H1 (cell line): ENCODE measurements around the gene SNTG2. TPM values are rescaled to one million over a fixed set of nuclear protein-coding genes. Genes with fewer than 3 reads are reported as not detected.

Source experiments
- CTCF ChIA-PET: fragments of 300-600 bp; sonication (Branson Sonifier 250); formaldehyde crosslinking; loops from one replicate; lab custom pipeline; 2021; ENCODE audit not compliant: partially characterized antibody; lab: Charles Lee
- POLR2A ChIA-PET: fragments of 300-600 bp; sonication (Branson Sonifier 250); formaldehyde crosslinking; loops from one replicate; lab custom pipeline; 2021; ENCODE audit warnings: inconsistent platforms; ENCODE audit not compliant: partially characterized antibody; lab: Charles Lee
- DNase-seq, 2 experiments: peaks; one replicate each; pipeline versions ENCODE4 v3.0.0 to v3.0.0-alpha.2; 2010 to 2022; ENCODE audit warnings: low spot score in 2 of 2, low read depth in 1 of 2, mixed read lengths in 1 of 2
- FAIRE-seq: peaks from 2 replicates; lab custom pipeline; 2011; peaks lifted over from hg19 to GRCh38; lab: Jason Lieb, UNC
- H2AFZ ChIP-seq: 2 replicates; pipeline ENCODE4 v1.8.1; 2012; ENCODE audit warnings: low read length, inconsistent platforms
- H2AK5ac ChIP-seq: 2 replicates; pipeline ENCODE4 v1.6.1; 2013; ENCODE audit warnings: low read depth, low read length
- H2BK120ac ChIP-seq: replicated peaks from 2 replicates; pipeline ENCODE3; 2013; ENCODE audit warnings: low read depth, low read length, inconsistent platforms
- H2BK12ac ChIP-seq: 2 replicates; pipeline ENCODE4 v1.6.1; 2013; ENCODE audit warnings: low read depth, low read length
- H2BK15ac ChIP-seq: 2 replicates; pipeline ENCODE4 v1.6.1; 2013; ENCODE audit warnings: low read length
- H2BK20ac ChIP-seq: 2 replicates; pipeline ENCODE4 v1.6.1; 2013; ENCODE audit warnings: low read length
- H2BK5ac ChIP-seq: 2 replicates; pipeline ENCODE4 v1.6.1; 2013; ENCODE audit warnings: low read depth, low read length
- H3K14ac ChIP-seq: 2 replicates; pipeline ENCODE4 v1.6.1; 2013; ENCODE audit warnings: inconsistent platforms; ENCODE audit not compliant: insufficient read length
- H3K18ac ChIP-seq: 2 replicates; pipeline ENCODE4 v1.6.1; 2013; ENCODE audit warnings: low read length; ENCODE audit errors: extremely low read depth
- H3K23ac ChIP-seq: 2 replicates; pipeline ENCODE4 v1.6.1; 2013; ENCODE audit warnings: inconsistent platforms; ENCODE audit not compliant: insufficient read length
- H3K23me2 ChIP-seq: 2 replicates; pipeline ENCODE4 v1.6.1; 2013; ENCODE audit warnings: low read depth, low read length
- H3K27ac ChIP-seq: 2 replicates; pipeline ENCODE4 v1.6.1; 2011; ENCODE audit warnings: low read depth, low read length, inconsistent platforms
- H3K27me3 ChIP-seq, 4 experiments: replicated peaks in 1 of 4; 1 replicate in 1 of 4; 2 replicates in 3 of 4; pipeline versions ENCODE4 v1.6.1 to v1.8.1; 2011 to 2013; ENCODE audit warnings: low read length in 3 of 4, mild to moderate bottlenecking in 3 of 4, inconsistent platforms in 2 of 4, mixed read lengths in 2 of 4, moderate library complexity in 1 of 4; ENCODE audit not compliant: control insufficient read depth in 3 of 4, insufficient read depth in 3 of 4; ENCODE audit errors: extremely low read depth in 1 of 4
- H3K36me3 ChIP-seq, 4 experiments: 2 replicates each; pipeline versions ENCODE4 v1.6.1 to v1.8.1; 2011 to 2013; ENCODE audit warnings: mild to moderate bottlenecking in 4 of 4, low read length in 3 of 4, moderate library complexity in 2 of 4, control low read depth in 1 of 4, inconsistent platforms in 1 of 4; ENCODE audit not compliant: insufficient read depth in 4 of 4, control insufficient read depth in 2 of 4
- H3K4ac ChIP-seq: replicated peaks from 2 replicates; pipeline ENCODE3; 2013; ENCODE audit warnings: low read length, low read depth, mixed read lengths, inconsistent platforms; ENCODE audit not compliant: insufficient read length
- H3K4me1 ChIP-seq, 4 experiments: replicated peaks in 1 of 4; 1 replicate in 1 of 4; 2 replicates in 3 of 4; pipeline versions ENCODE4 v1.6.1 to v1.8.1; 2011 to 2013; ENCODE audit warnings: low read length in 3 of 4, inconsistent platforms in 2 of 4, mixed read lengths in 1 of 4; ENCODE audit not compliant: insufficient read depth in 4 of 4, control insufficient read depth in 3 of 4
- H3K4me2 ChIP-seq, 2 experiments: 2 replicates each; pipeline versions ENCODE4 v1.6.1 to v1.8.1; 2011 to 2013; ENCODE audit warnings: low read depth in 2 of 2, low read length in 2 of 2, control low read depth in 1 of 2, inconsistent platforms in 1 of 2, mild to moderate bottlenecking in 1 of 2; ENCODE audit not compliant: insufficient read depth in 1 of 2
- H3K4me3 ChIP-seq, 4 experiments: fragments of 200-600, 300-600 bp in 1 of 4; sonication (generic), shearing (Covaris generic), sonication (Bioruptor Twin) in 1 of 4; 2 replicates each; pipeline versions ENCODE4 v1.5.1 to v1.8.1; 2011 to 2016; ENCODE audit warnings: low read length in 4 of 4, low read depth in 3 of 4, control low read depth in 2 of 4, inconsistent platforms in 2 of 4, mild to moderate bottlenecking in 2 of 4, mixed read lengths in 1 of 4, moderate library complexity in 1 of 4; ENCODE audit not compliant: insufficient read depth in 2 of 4; ENCODE audit errors: extremely low read depth in 1 of 4
- H3K56ac ChIP-seq: replicated peaks from 2 replicates; pipeline ENCODE3; 2013; ENCODE audit warnings: low read depth, mild to moderate bottlenecking, mixed read lengths, low read length, inconsistent platforms; ENCODE audit not compliant: insufficient read length
- H3K79me1 ChIP-seq: 2 replicates; pipeline ENCODE4 v1.6.1; 2013; ENCODE audit warnings: low read depth, low read length, control low read depth
- H3K79me2 ChIP-seq, 2 experiments: 2 replicates each; pipeline versions ENCODE4 v1.6.1 to v1.8.1; 2012 to 2013; ENCODE audit warnings: low read length in 2 of 2, mild to moderate bottlenecking in 2 of 2, inconsistent platforms in 1 of 2; ENCODE audit not compliant: insufficient read depth in 2 of 2, control insufficient read depth in 1 of 2
- H3K9ac ChIP-seq, 4 experiments: replicated peaks in 1 of 4; 1 replicate in 1 of 4; 2 replicates in 3 of 4; pipeline versions ENCODE4 v1.6.1 to v1.8.1; 2011 to 2013; ENCODE audit warnings: low read depth in 3 of 4, low read length in 3 of 4, control low read depth in 2 of 4, mild to moderate bottlenecking in 2 of 4, moderate library complexity in 2 of 4, inconsistent platforms in 1 of 4; ENCODE audit errors: extremely low read depth in 1 of 4
- H3K9me3 ChIP-seq, 2 experiments: 2 replicates each; pipeline versions ENCODE4 v1.6.1 to v1.8.1; 2012 to 2013; ENCODE audit warnings: mild to moderate bottlenecking in 2 of 2, moderate library complexity in 2 of 2, control low read depth in 1 of 2, inconsistent platforms in 1 of 2, low read depth in 1 of 2, low read length in 1 of 2, mixed read lengths in 1 of 2; ENCODE audit not compliant: insufficient read depth in 2 of 2
- H4K20me1 ChIP-seq, 2 experiments: replicated peaks in 1 of 2; 2 replicates each; pipeline versions ENCODE3 to v1.8.1; 2011 to 2013; ENCODE audit warnings: inconsistent platforms in 2 of 2, low read length in 2 of 2, mild to moderate bottlenecking in 1 of 2; ENCODE audit not compliant: insufficient read depth in 2 of 2, control insufficient read depth in 1 of 2
- H4K5ac ChIP-seq: 2 replicates; pipeline ENCODE4 v1.6.1; 2013; ENCODE audit warnings: low read length, low read depth, mixed read lengths, inconsistent platforms; ENCODE audit not compliant: insufficient read length
- H4K8ac ChIP-seq: 2 replicates; pipeline ENCODE4 v1.8.0; 2013; ENCODE audit warnings: mild to moderate bottlenecking, moderate library complexity, low read length, inconsistent platforms; ENCODE audit not compliant: insufficient read depth; ENCODE audit errors: extremely low read depth
- H4K91ac ChIP-seq: replicated peaks from 2 replicates; pipeline ENCODE3; 2013; ENCODE audit warnings: low read length, mixed read lengths, inconsistent platforms; ENCODE audit not compliant: insufficient read length
- ATF3 ChIP-seq: IDR thresholded peaks from 2 replicates; pipeline ENCODE4 v1.6.1; 2011; ENCODE audit warnings: low read depth, mild to moderate bottlenecking, low read length; ENCODE audit not compliant: insufficient read depth
- NRF1 ChIP-seq: IDR thresholded peaks from 2 replicates; pipeline ENCODE4 v1.6.1; 2011; ENCODE audit warnings: mild to moderate bottlenecking, low read depth, low read length, improper control_type of control experiment
- POLR2AphosphoS5 ChIP-seq: IDR thresholded peaks from 2 replicates; pipeline ENCODE4 v1.6.1; 2011; ENCODE audit warnings: low read depth, low read length
- SAP30 ChIP-seq: fragments of 300-600 bp; sonication (generic); IDR thresholded peaks from 2 replicates; pipeline ENCODE4 v1.7.1; 2012; ENCODE audit warnings: low read length, moderate library complexity, mild to moderate bottlenecking, inconsistent platforms; ENCODE audit not compliant: insufficient read depth, insufficient replicate concordance
- SIX5 ChIP-seq: IDR thresholded peaks from 2 replicates; pipeline ENCODE4 v1.6.1; 2011; ENCODE audit warnings: mild to moderate bottlenecking, low read depth, low read length
- ZNF274 ChIP-seq: IDR thresholded peaks from 2 replicates; pipeline ENCODE4 v1.7.0; 2012; ENCODE audit warnings: low read length, borderline replicate concordance; ENCODE audit errors: extremely low read depth
- WGBS, 2 experiments: shearing (Covaris generic) in 1 of 2; methylation state at CpG; one replicate each; pipeline versions ENCODE4 v1.1.6 to v1.1.7; 2013 to 2015; ENCODE audit warnings: low lambda C conversion rate in 2 of 2, mixed read lengths in 2 of 2, inconsistent platforms in 1 of 2, low coverage in 1 of 2, missing lambda C conversion rate in 1 of 2; ENCODE audit not compliant: insufficient replicate concordance in 2 of 2, insufficient coverage in 1 of 2, insufficient read length in 1 of 2; ENCODE audit errors: extremely low coverage in 1 of 2, missing lambda C conversion rate in 1 of 2; 5-methylcytosine and 5-hydroxymethylcytosine counted together
- polyA plus RNA-seq, 7 experiments: library from polyadenylated mRNA; depleted of rRNA in 3 of 7; stranded (reverse) in 5 of 7; unstranded in 2 of 7; fragments of >200 nt in 5 of 7; fragments of 200-250 nt in 2 of 7; gene quantifications; 1 replicate in 5 of 7; 2 replicates in 1 of 7; 4 replicates in 1 of 7; pipeline versions ENCODE4 v1.2.1 to v1.2.3, GENCODE V29; 2011 to 2013; ENCODE audit warnings: missing spikeins in 2 of 7, mixed read lengths in 2 of 7
- total RNA-seq: library from RNA; stranded (reverse); fragmentation: NEBNext Ultra II Directional; extraction: Animal tissue kit (Norgen Biotek cat#: 25700); gene quantifications from 2 replicates; pipeline ENCODE4 v1.2.1, GENCODE V29; 2021

Gene SNTG2
- total and polyA plus RNA-seq, 2 of the 8 experiments (the other 6 are each of a cell fraction or from before 2014, with no cell fraction given): 6.6 to 18.1 TPM

- Histone ChIP-seq H4K20me1 (no peaks in the 10 kb centered on the region), H3K9ac (no peak overlapping the region), H3K18ac (no peak overlapping the region), H3K23me2 (no peaks in the 10 kb centered on the region), H3K79me1 (no peaks in the 10 kb centered on the region), H3K4ac (no peak overlapping the region), H2BK12ac (no peak overlapping the region), H4K91ac (no peak overlapping the region), H3K27ac (no peak overlapping the region), H2BK5ac (no peak overlapping the region), H4K8ac (no peak overlapping the region), H4K5ac (no peak overlapping the region), H2BK120ac (no peak overlapping the region), H3K4me1 (no peaks in the 10 kb centered on the region), H3K23ac (no peak overlapping the region), H2AFZ (no peak overlapping the region), H3K36me3 (no peaks in the 10 kb centered on the region), H3K4me3 (no peak overlapping the region), H2BK15ac (no peak overlapping the region), H3K14ac (no peak overlapping the region), H3K56ac (no peak overlapping the region), H2AK5ac (no peak overlapping the region), H3K9me3 (no peaks in the 10 kb centered on the region), H2BK20ac (no peak overlapping the region), H3K4me2 (no peak overlapping the region), H3K79me2 (no peaks in the 10 kb centered on the region), H3K27me3 (no peaks in the 10 kb centered on the region)
- ChIA-PET CTCF (no interaction called here), POLR2A (no interaction called here)
- TF ChIP-seq ZNF274: no peak
- TF ChIP-seq SAP30: no peak
- TF ChIP-seq NRF1: no peak
- no peak for TF ChIP-seq SIX5
- no peak for TF ChIP-seq POLR2AphosphoS5
- TF ChIP-seq ATF3: no peak
- DNase-seq (no peak), FAIRE-seq (no peak)
- WGBS, 2 experiments: 96% methylated on average over 9 of the region's 9 CpGs; no CpG with 5 or more reads in 1 of the 2 experiments
Observed at GRCh38 chr2:1321321-1321720, 370.7 kb downstream of the SNTG2 start.
